WTC11 (cell line): ENCODE data around the gene VPS35L.

ENCODE experiments used
- ATF6 ChIP-seq: sonication (generic); formaldehyde crosslinking; IDR thresholded peaks from 2 replicates; pipeline ENCODE4 v1.8.1; 2023; ENCODE audit warnings: mild to moderate bottlenecking, missing genetic modification reagents
- CDX4 ChIP-seq: fragments of 250-450 bp; sonication (Bioruptor Pico); IDR thresholded peaks from 2 replicates; pipeline ENCODE4 v1.9.0; 2021; ENCODE audit warnings: moderate library complexity, mild to moderate bottlenecking, inconsistent platforms, borderline replicate concordance
- CTCF ChIP-seq: fragments of 200-600 bp; IDR thresholded peaks from 2 replicates; pipeline ENCODE4 v1.8.0; 2022; ENCODE audit warnings: antibody characterized with exemption
- ERG ChIP-seq: fragments of 250-450 bp; sonication (Bioruptor Pico); IDR thresholded peaks from 2 replicates; pipeline ENCODE4 v1.8.0; 2021; ENCODE audit warnings: mild to moderate bottlenecking
- JUN ChIP-seq: sonication (generic); formaldehyde crosslinking; IDR thresholded peaks from 2 replicates; pipeline ENCODE4 v1.8.0; 2023; ENCODE audit warnings: mild to moderate bottlenecking, missing genetic modification reagents
- MAX ChIP-seq: sonication (generic); formaldehyde crosslinking; IDR thresholded peaks from 2 replicates; pipeline ENCODE4 v1.8.0; 2022; ENCODE audit warnings: mild to moderate bottlenecking, missing genetic modification reagents
- NR2C2 ChIP-seq: sonication (generic); formaldehyde crosslinking; IDR thresholded peaks from 2 replicates; pipeline ENCODE4 v1.8.0; 2022; ENCODE audit warnings: mild to moderate bottlenecking, missing genetic modification reagents
- SP1 ChIP-seq: sonication (generic); formaldehyde crosslinking; conservative IDR thresholded peaks from 2 replicates; pipeline ENCODE4 v1.8.1; 2022; ENCODE audit warnings: missing genetic modification reagents
- TEAD4 ChIP-seq: sonication (generic); formaldehyde crosslinking; IDR thresholded peaks from 2 replicates; pipeline ENCODE4 v1.8.0; 2022; ENCODE audit warnings: mild to moderate bottlenecking, missing genetic modification reagents
- USF1 ChIP-seq: sonication (generic); formaldehyde crosslinking; IDR thresholded peaks from 2 replicates; pipeline ENCODE4 v1.8.0; 2022; ENCODE audit warnings: mild to moderate bottlenecking, missing genetic modification reagents
- USF2 ChIP-seq: sonication (generic); formaldehyde crosslinking; IDR thresholded peaks from 2 replicates; pipeline ENCODE4 v1.8.1; 2023; ENCODE audit warnings: mild to moderate bottlenecking, missing genetic modification reagents, moderate library complexity
- ZBTB43 ChIP-seq: sonication (generic); formaldehyde crosslinking; IDR thresholded peaks from 2 replicates; pipeline ENCODE4 v1.8.1; 2023; ENCODE audit warnings: mild to moderate bottlenecking, missing genetic modification reagents

- no peak for TF ChIP-seq USF1 (CRISPR knock-in tag)
- no peak for TF ChIP-seq MAX (CRISPR knock-in tag)
- TF ChIP-seq ATF6: no peak
- TF ChIP-seq JUN (CRISPR knock-in tag): no peak
- TF ChIP-seq ERG: no peak
- no peak for TF ChIP-seq CTCF
- no peak for TF ChIP-seq USF2 (CRISPR knock-in tag)
- no peak for TF ChIP-seq SP1 (CRISPR knock-in tag)
- TF ChIP-seq ZBTB43 (CRISPR knock-in tag): no peak
- no peak for TF ChIP-seq NR2C2 (CRISPR knock-in tag)
- no peak for TF ChIP-seq TEAD4 (CRISPR knock-in tag)
- no peak for TF ChIP-seq CDX4 (CRISPR knock-in tag)
Observed at GRCh38 chr16:19713697-19714096, 158.2 kb downstream of the VPS35L start.
